ENCODE results near the gene USP20. TPM values are rescaled to one million over a fixed set of nuclear protein-coding genes. Genes with fewer than 3 reads are reported as not detected.

USP20 gene
- total and polyA plus RNA-seq, 2 donors from 2014 or later = 22.8 to 28.8 TPM

DNA sequence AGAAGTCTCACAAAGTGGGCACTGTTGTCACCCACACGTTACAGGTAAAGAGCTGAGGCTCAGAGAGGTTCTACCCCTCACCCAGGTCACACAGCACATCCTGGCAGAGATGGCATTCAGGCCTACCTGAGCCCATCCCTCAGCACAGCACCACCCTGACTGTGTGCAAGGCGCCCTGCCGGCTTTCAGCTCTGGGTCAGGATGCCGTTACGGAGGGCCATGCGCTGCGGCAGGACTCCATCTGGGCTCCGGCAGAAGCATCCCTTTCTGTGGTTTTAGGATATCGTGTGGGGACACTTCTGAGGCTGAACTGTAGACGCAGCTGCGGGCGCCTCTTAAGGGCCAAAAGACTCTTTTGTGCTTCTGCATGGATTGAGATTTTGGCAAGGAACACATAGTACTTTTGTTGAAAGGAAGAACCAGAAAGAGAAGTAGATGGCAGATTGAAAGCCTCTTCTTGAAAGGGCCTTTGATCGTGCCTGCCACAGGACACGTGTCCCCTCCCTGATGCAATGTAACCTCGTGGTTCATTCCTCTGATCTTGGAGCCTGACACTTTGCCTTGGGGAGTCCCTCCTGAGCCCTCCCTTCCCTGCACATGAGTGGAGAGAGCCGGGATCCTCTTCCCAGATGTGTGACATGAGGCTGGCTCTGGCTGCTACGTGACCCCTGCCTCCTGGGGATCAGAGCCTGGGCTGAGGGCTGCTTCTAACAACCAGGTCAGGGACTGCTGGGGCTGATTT is 31.3 kb downstream of the USP20 start:
- Histone ChIP-seq H3K36me3 (ENCODE audit: control insufficient read depth in 2 of 3, insufficient read depth in 3 of 3, low read length in 3 of 3) (peaks cover 0 to 20% (median 13%) of the 10 kb centered on the region in 3 donors), H3K9me3 (ENCODE audit: control insufficient read depth in 2 of 3, insufficient read depth in 1 of 3, low read length in 3 of 3) (no peaks in the 10 kb centered on the region), H3K27ac (ENCODE audit: low read depth in 2 of 2, low read length in 2 of 2) (no peak overlapping the region), H3K9ac (ENCODE audit: low read length in 3 of 3) (no peak overlapping the region), H3K4me1 (ENCODE audit: control insufficient read depth in 2 of 3, insufficient read depth in 2 of 3, low read depth in 1 of 3, low read length in 3 of 3) (no peaks in the 10 kb centered on the region), H3K27me3 (ENCODE audit: control insufficient read depth, insufficient read depth, low read length) (no peaks in the 10 kb centered on the region), H3K4me3 (ENCODE audit: low read length in 3 of 3) (no peak overlapping the region)
- intact Hi-C loops (cut with DNase I) = no loop called here
- FAIRE-seq = no peak
- TF ChIP-seq, protein P1, sequence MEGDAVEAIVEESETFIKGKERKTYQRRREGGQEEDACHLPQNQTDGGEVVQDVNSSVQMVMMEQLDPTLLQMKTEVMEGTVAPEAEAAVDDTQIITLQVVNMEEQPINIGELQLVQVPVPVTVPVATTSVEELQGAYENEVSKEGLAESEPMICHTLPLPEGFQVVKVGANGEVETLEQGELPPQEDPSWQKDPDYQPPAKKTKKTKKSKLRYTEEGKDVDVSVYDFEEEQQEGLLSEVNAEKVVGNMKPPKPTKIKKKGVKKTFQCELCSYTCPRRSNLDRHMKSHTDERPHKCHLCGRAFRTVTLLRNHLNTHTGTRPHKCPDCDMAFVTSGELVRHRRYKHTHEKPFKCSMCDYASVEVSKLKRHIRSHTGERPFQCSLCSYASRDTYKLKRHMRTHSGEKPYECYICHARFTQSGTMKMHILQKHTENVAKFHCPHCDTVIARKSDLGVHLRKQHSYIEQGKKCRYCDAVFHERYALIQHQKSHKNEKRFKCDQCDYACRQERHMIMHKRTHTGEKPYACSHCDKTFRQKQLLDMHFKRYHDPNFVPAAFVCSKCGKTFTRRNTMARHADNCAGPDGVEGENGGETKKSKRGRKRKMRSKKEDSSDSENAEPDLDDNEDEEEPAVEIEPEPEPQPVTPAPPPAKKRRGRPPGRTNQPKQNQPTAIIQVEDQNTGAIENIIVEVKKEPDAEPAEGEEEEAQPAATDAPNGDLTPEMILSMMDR (IDR thresholded peaks at IDR 0.05; ENCODE audit: borderline replicate concordance, extremely low read depth, insufficient read depth) = no peak
- DNase-seq = peak in 1 of 5 donors; percentile 45

DNA sequence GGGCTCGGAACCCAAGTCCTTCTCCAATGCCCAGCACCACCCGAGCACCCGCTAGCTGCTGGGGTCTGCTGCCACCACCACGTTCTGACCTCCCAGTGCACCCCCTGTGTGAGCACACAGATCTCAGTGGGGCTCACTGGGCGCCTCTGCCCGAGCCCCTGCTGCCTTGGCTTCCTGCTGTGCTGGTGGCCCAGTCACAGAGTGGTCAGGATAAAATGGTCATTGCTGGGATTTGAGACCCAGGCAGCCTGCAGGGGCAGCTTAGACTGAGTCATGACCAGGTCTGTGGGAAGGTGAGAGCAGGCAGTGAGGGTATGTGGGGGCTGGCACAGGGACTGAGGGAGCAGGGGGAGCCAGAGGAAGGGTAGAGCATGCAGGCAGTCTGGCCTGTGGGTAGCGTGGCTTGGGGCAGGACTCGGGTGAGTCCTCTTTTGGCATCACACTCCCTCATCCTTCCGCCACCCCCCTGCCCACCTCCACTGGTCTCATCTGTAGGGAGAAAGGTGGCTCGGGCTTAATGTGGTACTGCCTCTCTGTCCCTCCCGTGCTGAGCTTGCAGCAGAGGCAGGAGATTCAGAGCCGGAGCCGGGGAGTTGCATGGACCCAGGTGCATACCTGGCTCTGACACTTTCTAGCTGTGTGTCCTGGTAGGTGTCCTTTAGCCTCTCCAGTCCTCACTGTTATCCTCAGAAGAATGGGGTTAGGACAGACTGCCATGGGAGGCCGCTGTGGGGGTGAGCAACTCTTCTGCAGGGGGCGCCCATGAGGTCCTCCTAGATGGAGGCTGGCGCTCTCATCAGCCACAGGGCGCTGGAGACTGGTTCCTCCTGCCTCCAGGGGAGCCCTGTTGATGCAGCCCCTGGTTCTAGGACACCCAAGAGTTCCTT is 32.1 kb downstream of the USP20 start:
- Histone ChIP-seq H3K27ac (ENCODE audit: low read depth in 2 of 2, low read length in 2 of 2) (no peak overlapping the region), H3K4me1 (ENCODE audit: control insufficient read depth in 2 of 3, insufficient read depth in 2 of 3, low read depth in 1 of 3, low read length in 3 of 3) (no peaks in the 10 kb centered on the region), H3K9ac (ENCODE audit: low read length in 3 of 3) (no peak overlapping the region), H3K36me3 (ENCODE audit: control insufficient read depth in 2 of 3, insufficient read depth in 3 of 3, low read length in 3 of 3) (peaks cover 0 to 15% (median 8%) of the 10 kb centered on the region in 3 donors), H3K4me3 (ENCODE audit: low read length in 3 of 3) (no peak overlapping the region), H3K9me3 (ENCODE audit: control insufficient read depth in 2 of 3, insufficient read depth in 1 of 3, low read length in 3 of 3) (no peaks in the 10 kb centered on the region), H3K27me3 (ENCODE audit: control insufficient read depth, insufficient read depth, low read length) (no peaks in the 10 kb centered on the region)
- no peak for DNase-seq
- no peak for FAIRE-seq
- TF ChIP-seq, protein P1 (IDR thresholded peaks at IDR 0.05; ENCODE audit: borderline replicate concordance, extremely low read depth, insufficient read depth) = no peak
- intact Hi-C loops (cut with DNase I) = no loop called here

GRCh38 chr9:129868023-129868871 is 33.0 kb downstream of the USP20 start:
- TF ChIP-seq, protein P1 (IDR thresholded peaks at IDR 0.05; ENCODE audit: borderline replicate concordance, extremely low read depth, insufficient read depth) = no peak
- no peaks in the 10 kb centered on the region for H3K9me3 ChIP-seq (ENCODE audit: control insufficient read depth in 2 of 3, insufficient read depth in 1 of 3, low read length in 3 of 3)
- peaks cover 0 to 13% (median 7%) of the 10 kb centered on the region in 3 donors for H3K36me3 ChIP-seq (ENCODE audit: control insufficient read depth in 2 of 3, insufficient read depth in 3 of 3, low read length in 3 of 3)
- H3K4me3 ChIP-seq (ENCODE audit: low read length in 3 of 3) = no peak overlapping the region
- intact Hi-C loops (cut with DNase I) = no loop called here
- no peaks in the 10 kb centered on the region for H3K4me1 ChIP-seq (ENCODE audit: control insufficient read depth in 2 of 3, insufficient read depth in 2 of 3, low read depth in 1 of 3, low read length in 3 of 3)
- FAIRE-seq = no peak
- H3K9ac ChIP-seq (ENCODE audit: low read length in 3 of 3) = no peak overlapping the region
- DNase-seq = peak in 1 of 5 donors; percentile 82
- no peak overlapping the region for H3K27ac ChIP-seq (ENCODE audit: low read depth in 2 of 2, low read length in 2 of 2)
- H3K27me3 ChIP-seq (ENCODE audit: control insufficient read depth, insufficient read depth, low read length) = no peaks in the 10 kb centered on the region

Data from kidney (tissue), 14 donors.